ENCODE measurements around the gene PRR18.

PRR18 gene

GRCh38 chr6:166274163-166274562, 34.0 kb downstream of the PRR18 start:
- DNase-seq = no peak

- DNase-seq = no peak
Observed at GRCh38 chr6:166271376-166271765, 36.8 kb downstream of the PRR18 start.

- DNase-seq = no peak
Observed at GRCh38 chr6:166270706-166271375, 37.4 kb downstream of the PRR18 start.

- no peak for DNase-seq
Observed at GRCh38 chr6:166269301-166270039, 38.7 kb downstream of the PRR18 start.

GRCh38 chr6:166268431-166268830, 39.8 kb downstream of the PRR18 start:
- DNase-seq = no peak

GRCh38 chr6:166267526-166267925, 40.7 kb downstream of the PRR18 start:
- no peak for DNase-seq

GRCh38 chr6:166266336-166266735, 41.9 kb downstream of the PRR18 start:
- no peak for DNase-seq

- DNase-seq = no peak
Observed at GRCh38 chr6:166262743-166263515, 45.3 kb downstream of the PRR18 start.

- DNase-seq = no peak
Observed at GRCh38 chr6:166259296-166259977, 48.8 kb downstream of the PRR18 start.

GRCh38 chr6:166258854-166259276, 49.3 kb downstream of the PRR18 start:
- no peak for DNase-seq

- DNase-seq = no peak
Observed at GRCh38 chr6:166257911-166258318, 50.3 kb downstream of the PRR18 start.

Measured in NCI-H1105 (cell line).